Melanocyte of skin (primary cell): Measurements from ENCODE around the gene CALB2. TPM values are rescaled to one million over a fixed set of nuclear protein-coding genes. Genes with fewer than 3 reads are reported as not detected.

Experiments
- total RNA-seq, 2 donors: library from RNA; depleted of rRNA; stranded (reverse); fragments of >200 nt; gene quantifications; 2 replicates each; pipeline ENCODE4 v1.2.3, GENCODE V29; 2012

The CALB2 gene
- total RNA-seq: under 1 TPM in 1 of 2 donors, not detected in 1; under 0.01 TPM

GRCh38 chr16:71358464-71358998, at the start of gene CALB2:
Gene CALB2 (plus strand): TSS chr16:71358723. CDS start chr16:71358793, 70 bp downstream.

Other genes with a start within 250 kb of the CALB2 start
- 1 to 10 TPM in 1 of 2 donors, under 1 TPM in 1; under 0.01 to 1.7 TPM for gene HYDIN, start 128.0 kb upstream of the CALB2 start, total RNA-seq
- gene CMTR2, start 69.3 kb upstream of the CALB2 start, total RNA-seq: 10 to 100 TPM; 30.3 to 30.6 TPM
- not detected for gene TLE7, start 83.3 kb downstream of the CALB2 start, total RNA-seq
- 1 to 10 TPM; 3.1 to 4.7 TPM for gene ZNF23, start 103.5 kb downstream of the CALB2 start, total RNA-seq
- gene ZNF19, start 130.6 kb downstream of the CALB2 start, total RNA-seq: 1 to 10 TPM; 3.0 to 3.1 TPM
- not detected for gene CHST4, start 167.7 kb downstream of the CALB2 start, total RNA-seq
- not detected for gene TAT, start 218.4 kb downstream of the CALB2 start, total RNA-seq